ENCODE data around the gene RARRES2.
"Not testable (repeated sequence)": the region's sequence is repeated elsewhere in the genome, so short reads cannot be mapped to it uniquely, and the experiment has no call there.

The RARRES2 gene

DNA sequence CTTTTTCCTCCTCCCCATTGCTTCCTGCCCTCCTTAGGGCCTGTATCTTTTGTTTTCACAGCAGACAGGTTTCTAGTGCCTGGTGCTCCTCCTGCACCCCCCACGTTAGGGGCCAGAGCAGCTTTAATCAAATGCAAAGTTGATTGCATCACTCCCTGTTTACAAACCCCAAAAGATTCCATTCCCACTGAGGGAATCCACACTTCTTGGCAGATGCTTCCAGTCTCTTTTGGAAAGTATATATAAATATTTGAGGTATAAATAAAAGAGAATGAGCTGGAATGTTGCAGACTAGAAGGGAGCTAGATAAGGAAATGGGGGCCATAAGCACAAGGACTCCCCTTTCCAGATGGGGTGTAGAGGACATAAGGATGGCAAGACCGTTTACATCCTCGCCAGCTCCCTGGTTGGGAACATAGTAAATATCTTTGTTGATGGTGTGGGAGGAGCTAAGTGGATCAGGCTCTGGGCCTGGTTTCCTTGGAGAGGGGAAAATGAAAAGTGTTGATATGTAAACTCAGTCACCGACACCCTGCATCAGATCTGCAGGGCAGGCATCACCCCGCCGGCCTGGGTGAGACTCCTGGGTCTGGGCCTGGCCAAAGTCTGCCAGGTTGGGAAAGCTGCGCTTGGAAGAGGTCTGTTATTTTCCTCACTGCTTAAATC lies 6.2 kb downstream of the RARRES2 start:
- no peak for DNase-seq

DNA sequence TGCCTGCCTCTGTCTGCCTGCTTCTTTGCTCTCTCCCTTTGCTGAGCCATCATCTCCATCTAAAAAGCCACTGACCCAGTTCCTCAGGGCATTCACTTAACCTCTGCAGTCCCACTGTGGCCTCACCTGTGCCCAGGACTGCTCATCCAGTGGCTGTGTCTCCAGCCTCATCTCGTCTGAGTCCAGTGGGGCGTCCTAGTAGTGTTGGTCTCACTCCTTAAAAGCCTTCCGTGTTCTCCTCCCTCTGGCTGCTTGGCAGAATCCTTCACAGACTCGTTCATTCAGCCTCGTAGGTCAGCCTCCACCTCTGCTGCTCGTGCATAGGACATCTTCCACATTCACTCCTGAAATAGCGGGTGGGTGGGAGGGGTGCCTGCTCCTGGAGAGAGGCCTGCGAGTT lies 7.3 kb downstream of the RARRES2 start:
- no peak for DNase-seq

DNA sequence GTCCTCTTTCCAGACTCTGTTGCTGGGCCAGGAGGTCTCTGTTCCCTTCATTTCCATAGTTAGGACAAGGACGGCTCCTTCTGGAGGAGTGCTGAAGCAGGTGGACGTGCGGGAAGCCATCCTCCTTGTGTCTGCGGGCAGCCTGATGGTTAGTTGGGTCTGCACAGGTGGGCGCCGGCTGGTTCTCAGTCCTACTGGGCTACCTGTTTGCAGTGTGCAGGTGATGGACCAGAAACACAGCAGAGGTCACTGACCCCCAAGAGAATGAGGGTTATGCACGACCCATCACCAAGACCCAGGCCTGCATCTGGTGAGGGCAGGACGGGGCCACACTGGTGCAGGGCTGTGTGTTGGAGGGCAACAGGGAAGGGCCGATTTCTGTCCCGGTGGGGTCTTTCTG lies 7.8 kb downstream of the RARRES2 start:
- no peak for DNase-seq

- DNase-seq, result no peak
These were observed 8.4 kb downstream of the RARRES2 start for GRCh38 chr7:150332852-150333635.

DNA sequence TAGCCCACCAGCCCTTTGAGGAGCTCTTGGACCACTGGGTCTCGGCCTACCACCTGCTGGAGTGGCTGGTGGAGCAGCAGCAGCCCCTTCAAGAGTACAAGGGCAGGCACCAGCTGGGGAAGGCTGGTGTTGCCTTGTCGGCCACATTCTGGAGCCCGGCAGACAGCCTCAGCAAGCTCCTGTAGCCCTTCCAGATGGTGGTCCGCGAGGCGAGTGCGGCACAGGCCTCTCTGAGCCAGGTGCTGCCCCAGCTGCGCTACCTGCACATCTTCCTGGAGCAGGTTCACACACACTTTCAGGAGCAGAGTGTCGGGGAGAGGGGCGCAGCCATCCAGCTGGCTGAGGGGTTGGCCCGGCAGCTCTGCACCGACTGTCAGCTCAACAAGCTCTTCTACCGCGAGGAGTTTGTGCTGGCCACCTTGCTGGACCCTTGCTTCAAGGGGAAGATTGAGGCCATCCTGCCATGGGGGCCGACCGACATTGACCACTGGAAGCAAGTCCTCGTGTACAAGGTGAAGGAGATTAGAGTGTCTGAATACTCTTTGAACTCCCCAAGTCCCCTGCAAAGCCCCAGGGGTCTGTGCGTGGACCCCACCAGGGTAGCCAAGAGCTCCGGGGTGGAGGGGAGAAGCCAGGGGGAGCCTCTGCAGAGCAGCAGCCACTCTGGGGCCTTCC lies 11.1 kb downstream of the RARRES2 start:
- no peak for DNase-seq

GRCh38 chr7:150329331-150330120 lies 11.9 kb downstream of the RARRES2 start:
- no peak for DNase-seq

DNA sequence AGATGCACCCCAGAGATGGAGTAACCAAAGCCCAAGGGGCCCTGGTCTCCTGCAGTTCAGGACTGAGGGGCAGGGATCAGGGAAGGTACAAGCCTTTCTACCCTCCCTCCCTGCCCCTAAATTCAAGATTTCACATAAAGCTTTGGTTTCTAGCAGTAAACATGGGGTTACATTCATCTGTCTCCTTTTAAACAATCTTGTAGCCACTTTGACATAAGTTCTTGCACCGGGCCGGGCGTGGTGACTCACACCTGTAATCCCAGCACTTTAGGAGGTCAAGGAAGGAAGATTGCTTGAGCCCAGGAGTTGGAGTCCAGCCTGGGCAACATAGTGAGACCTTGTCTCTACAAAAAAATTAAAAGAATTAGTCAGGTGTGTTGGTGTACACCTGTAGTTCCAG lies 14.1 kb downstream of the RARRES2 start:
- no peak for DNase-seq

- DNase-seq, result no peak
These were observed 14.7 kb downstream of the RARRES2 start for GRCh38 chr7:150326657-150327268.

DNA sequence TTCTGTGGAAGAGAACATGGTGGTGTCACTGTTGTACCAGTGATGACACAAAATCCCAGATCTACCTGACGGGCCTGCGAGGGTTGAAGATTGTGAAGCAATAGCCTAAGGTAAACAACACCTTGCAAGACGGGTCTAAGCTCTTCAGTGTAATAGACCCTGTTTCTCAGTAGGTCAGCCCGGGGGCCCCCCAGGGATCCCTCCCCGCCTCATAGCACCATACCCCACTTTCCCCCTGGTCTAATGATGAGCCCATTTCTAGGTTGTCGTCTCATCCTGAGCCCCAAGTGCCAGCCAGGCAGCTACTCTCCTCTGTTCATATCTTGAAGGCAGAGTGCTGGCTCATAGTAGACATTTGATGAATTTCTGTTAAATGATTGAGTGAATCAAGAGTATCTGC lies 15.5 kb downstream of the RARRES2 start:
- no peak for DNase-seq

DNA sequence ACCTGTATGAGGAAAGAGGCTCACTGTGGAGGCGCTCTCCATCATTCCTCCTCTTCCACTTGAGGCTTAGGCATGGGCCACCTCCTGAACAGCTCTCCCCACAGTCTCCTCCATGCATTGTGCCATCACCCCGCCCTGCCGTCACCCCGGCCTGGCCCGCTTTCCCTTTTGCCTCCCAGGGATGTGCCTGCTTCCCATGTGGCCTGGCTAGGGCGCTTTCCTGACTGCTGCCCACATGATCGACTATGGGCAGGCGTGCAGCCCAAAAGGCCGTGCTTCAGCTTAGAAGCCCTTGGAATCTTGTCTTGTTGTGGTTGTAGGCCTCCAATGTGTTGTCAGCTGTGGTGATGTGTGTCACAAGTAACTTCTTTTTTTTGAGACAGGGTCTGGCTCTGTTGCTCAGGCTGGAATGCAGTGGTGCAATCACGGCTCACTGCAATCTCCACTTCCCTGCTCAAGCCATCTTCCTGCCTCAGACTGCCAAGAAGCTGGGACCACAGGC lies 16.3 kb downstream of the RARRES2 start:
- no peak for DNase-seq

DNA sequence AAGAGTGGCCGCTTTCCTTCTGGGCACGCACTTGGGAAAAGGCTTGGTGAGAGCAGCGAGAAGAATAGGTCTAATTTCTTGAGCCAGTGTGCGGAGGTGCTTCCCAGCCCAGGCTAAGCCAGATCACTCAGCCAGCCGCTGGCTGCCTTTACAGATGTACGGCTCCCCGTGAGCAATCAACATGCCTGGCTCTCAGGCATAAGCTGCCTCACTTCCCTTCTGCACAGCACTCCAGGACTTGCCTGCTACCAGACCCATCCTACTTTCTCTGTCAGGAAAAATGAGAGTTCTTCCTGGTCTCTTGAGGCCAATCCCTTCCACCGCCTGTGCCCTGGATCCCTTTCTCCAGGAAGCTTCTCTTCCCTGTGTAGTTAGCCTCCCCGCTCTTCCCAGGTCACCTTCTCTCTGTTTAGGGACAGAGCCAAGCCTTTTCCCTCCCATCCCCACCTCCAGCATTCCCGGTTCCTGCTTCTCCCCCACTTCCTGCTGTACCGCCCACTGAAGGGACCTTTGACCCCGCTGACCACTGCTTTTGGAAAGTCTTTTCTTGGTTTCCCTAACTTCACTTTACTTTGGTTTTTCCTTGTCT lies 17.0 kb downstream of the RARRES2 start:
- no peak for DNase-seq

GRCh38 chr7:150323682-150324372 lies 17.6 kb downstream of the RARRES2 start:
- DNase-seq, result no peak

DNA sequence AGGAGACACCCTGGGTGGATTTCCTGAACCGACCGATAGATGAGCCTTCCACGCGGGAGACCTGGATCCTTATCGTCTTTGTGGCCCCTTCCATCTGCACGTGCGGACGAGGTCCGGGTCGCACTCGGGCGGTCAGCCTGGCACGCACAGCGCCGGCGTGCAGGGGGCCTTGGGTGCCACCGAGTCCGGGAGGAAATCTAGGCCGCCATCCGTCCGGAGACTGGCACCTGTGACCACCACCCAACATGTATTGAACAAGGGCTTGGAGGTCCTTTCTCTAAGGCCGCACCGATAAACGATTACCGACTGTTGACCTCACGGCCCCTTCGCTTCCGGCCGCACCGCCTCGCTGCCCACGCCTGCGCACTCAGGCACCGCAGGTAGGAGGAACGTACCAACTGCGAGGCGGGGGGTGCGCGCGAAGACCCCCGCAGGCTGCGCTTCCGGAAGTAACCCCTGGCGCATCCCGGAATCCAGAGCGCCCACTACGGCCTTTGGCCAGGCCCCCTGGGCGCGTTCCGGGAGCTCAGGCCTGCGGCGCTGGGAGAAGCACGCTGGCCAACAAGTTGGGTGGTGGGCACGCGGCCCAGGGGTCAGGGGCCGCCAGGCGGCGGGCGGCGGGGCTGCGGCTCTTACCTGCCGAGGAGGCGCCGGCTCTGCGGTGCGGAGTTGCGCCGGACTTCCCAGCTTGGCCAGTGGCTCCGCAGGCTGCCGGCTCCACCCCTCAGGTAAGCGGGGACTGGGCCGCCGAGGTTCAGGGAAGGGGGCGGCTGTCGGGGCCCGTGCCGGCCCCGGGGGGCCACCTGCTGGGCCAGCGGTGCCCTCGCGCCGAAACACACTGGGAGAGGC lies 18.4 kb downstream of the RARRES2 start, which contains the start of the genes ACTR3C and LRRC61:
ACTR3C (minus strand) TSS at position 713 of the 849 bp plus-strand sequence. CDS start 28,249 bp downstream, outside the sequence.
LRRC61 (plus strand) TSS at position 523 of the 849 bp plus-strand sequence. CDS start 13,507 bp downstream, outside the sequence.
- DNase-seq, result no peak

GRCh38 chr7:150322114-150322832 lies 19.2 kb downstream of the RARRES2 start:
- DNase-seq, result no peak

DNA sequence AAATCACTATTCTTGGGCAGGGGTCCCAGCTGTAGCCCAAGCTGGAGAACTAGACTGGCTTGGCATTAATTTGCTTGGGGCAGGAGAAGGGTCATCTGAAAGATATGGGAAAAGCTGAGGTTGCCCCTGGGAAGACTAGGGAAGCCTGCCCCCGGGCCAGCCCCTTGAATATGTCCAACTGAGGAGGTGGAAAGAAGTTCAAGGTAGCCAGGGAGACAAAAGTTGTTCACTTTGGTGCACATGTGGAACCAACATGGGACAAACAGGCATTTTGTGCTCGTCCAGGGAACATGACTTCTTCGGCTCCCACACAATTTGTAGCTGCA lies 19.7 kb downstream of the RARRES2 start:
- no peak for DNase-seq

GRCh38 chr7:150317748-150318444 lies 23.5 kb downstream of the RARRES2 start:
- no peak for DNase-seq

DNA sequence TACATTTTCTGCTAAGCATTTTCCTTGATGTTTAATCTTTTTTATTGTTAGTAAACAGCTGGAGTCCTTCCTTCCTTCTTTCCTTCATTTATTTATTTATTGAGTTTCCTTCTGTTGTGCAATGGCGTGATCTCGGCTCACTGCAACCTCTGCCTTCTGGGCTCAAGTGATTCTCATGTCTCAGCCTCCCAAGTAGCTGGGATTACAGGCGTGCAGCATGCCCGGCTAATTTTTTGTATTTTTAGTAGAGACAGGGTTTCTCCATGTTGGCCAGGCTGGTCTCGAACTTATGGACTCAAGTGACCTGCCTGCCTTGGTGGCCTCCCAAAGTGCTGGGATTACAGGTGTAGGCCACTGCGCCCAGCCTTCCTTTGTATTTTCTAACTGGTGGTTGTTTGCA lies 24.4 kb downstream of the RARRES2 start:
- not testable (repeated sequence) for DNase-seq

- no peak for DNase-seq
These were observed 26.7 kb downstream of the RARRES2 start for GRCh38 chr7:150314639-150315239.

DNA sequence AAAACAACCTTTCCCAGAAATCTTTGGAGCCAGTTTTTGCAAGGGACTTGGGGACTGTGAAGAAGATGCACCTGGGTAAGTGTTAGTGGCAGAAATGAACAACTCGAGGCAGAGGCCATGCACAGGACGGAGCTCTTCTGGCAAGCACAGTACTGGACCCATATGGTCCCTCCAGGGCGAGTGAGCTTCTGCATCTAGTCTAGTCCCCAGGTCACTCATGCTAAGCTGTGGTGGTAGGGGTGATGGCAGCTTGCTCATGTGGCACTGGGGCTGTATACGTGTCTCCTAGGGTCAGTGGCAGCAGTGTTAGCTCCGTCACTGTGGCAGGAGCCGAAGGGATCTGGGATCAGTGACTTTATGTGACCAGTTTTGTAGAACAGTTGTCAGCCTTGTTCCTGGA lies 27.6 kb downstream of the RARRES2 start:
- DNase-seq, result no peak

Data from 8988T (cell line).